K562 (cell line): ENCODE measurements around the gene CTNS. TPM values are rescaled to one million over a fixed set of nuclear protein-coding genes. Genes with fewer than 3 reads are reported as not detected.

ENCODE experiments used
- ADNP ChIP-seq: fragments of 200-800 bp; sonication (Bioruptor generic); IDR thresholded peaks from 2 replicates; pipeline ENCODE4 v1.6.1; 2016; ENCODE audit warnings: missing genetic modification characterization, missing compliant biosample characterization
- ATF7 ChIP-seq: fragments of 450-650 bp; IDR thresholded peaks from 2 replicates; pipeline ENCODE4 v1.7.1; 2014; ENCODE audit warnings: mild to moderate bottlenecking, moderate library complexity
- C11orf30 ChIP-seq: fragments of 450-650 bp; IDR thresholded peaks from 2 replicates; pipeline ENCODE4 v1.6.1; 2016; ENCODE audit warnings: low read depth, mild to moderate bottlenecking
- CBFA2T2 ChIP-seq: fragments of 450-650 bp; conservative IDR thresholded peaks from 2 replicates; pipeline ENCODE4 v1.6.1; 2017; ENCODE audit warnings: mild to moderate bottlenecking
- ELK1 ChIP-seq: sonication (generic); formaldehyde crosslinking; IDR thresholded peaks from 2 replicates; pipeline ENCODE4 v1.8.1; 2022; ENCODE audit warnings: missing genetic modification reagents
- EP400 ChIP-seq: fragments of 450-650 bp; IDR thresholded peaks from 2 replicates; pipeline ENCODE4 v1.6.1; 2017; ENCODE audit warnings: antibody characterized with exemption, mild to moderate bottlenecking, moderate library complexity
- ETV1 ChIP-seq: fragments of 450-650 bp; conservative IDR thresholded peaks from 2 replicates; pipeline ENCODE4 v1.6.1; 2016; ENCODE audit warnings: missing genetic modification characterization, control low read depth, low read depth, missing compliant biosample characterization
- FOS ChIP-seq: IDR thresholded peaks from 3 replicates; pipeline ENCODE4 v1.6.1; 2011; ENCODE audit not compliant: insufficient read length; ENCODE audit errors: extremely low read depth
- GATAD2A ChIP-seq: fragments of 450-650 bp; IDR thresholded peaks from 2 replicates; pipeline ENCODE4 v1.6.1; 2017
- MNT ChIP-seq, 2 experiments: fragments of 450-650 bp; conservative IDR thresholded peaks; 2 replicates each; pipeline ENCODE4 v1.6.1; 2017; ENCODE audit warnings: mild to moderate bottlenecking in 2 of 2, moderate library complexity in 2 of 2
- MYBL2 ChIP-seq, 2 experiments: fragments of 450-650 bp in 1 of 2; sonication (generic) in 1 of 2; formaldehyde crosslinking in 1 of 2; IDR thresholded peaks; 2 replicates each; pipeline versions ENCODE4 v1.6.1 to v1.8.1; 2017 to 2022; ENCODE audit warnings: borderline replicate concordance in 1 of 2, inconsistent platforms in 1 of 2, low read depth in 1 of 2, mild to moderate bottlenecking in 1 of 2, missing genetic modification reagents in 1 of 2, moderate library complexity in 1 of 2
- PKNOX1 ChIP-seq: fragments of 450-650 bp; IDR thresholded peaks from 2 replicates; pipeline ENCODE4 v1.6.1; 2016
- RFX5 ChIP-seq: IDR thresholded peaks from 2 replicates; pipeline ENCODE4 v1.6.1; 2011; ENCODE audit warnings: low read depth, mild to moderate bottlenecking, improper control_type of control experiment, low read length
- SMAD4 ChIP-seq: fragments of 250-450 bp; sonication (Bioruptor Pico); conservative IDR thresholded peaks from 2 replicates; pipeline ENCODE4 v1.8.0; 2021; ENCODE audit warnings: inconsistent platforms, mild to moderate bottlenecking, moderate library complexity
- STAT5A ChIP-seq: IDR thresholded peaks from 2 replicates; pipeline ENCODE4 v1.6.1; 2012; ENCODE audit warnings: low read length, inconsistent platforms, borderline replicate concordance
- TBP ChIP-seq: optimal IDR thresholded peaks from 2 replicates; pipeline ENCODE3; 2011; ENCODE audit warnings: low read depth, low read length, improper control_type of control experiment
- TFE3 ChIP-seq: fragments of 450-650 bp; formaldehyde crosslinking; IDR thresholded peaks from 2 replicates; pipeline ENCODE4 v1.4.0; 2020; ENCODE audit warnings: mild to moderate bottlenecking, mixed read lengths
- TOE1 ChIP-seq, 2 experiments: fragments of 450-650 bp in 1 of 2; sonication (generic) in 1 of 2; formaldehyde crosslinking in 1 of 2; IDR thresholded peaks; 2 replicates each; pipeline versions ENCODE4 v1.7.1 to v1.8.0; 2016 to 2022; ENCODE audit warnings: borderline replicate concordance in 2 of 2, mild to moderate bottlenecking in 2 of 2, antibody characterized with exemption in 1 of 2, inconsistent platforms in 1 of 2, low read depth in 1 of 2, missing genetic modification reagents in 1 of 2, moderate library complexity in 1 of 2
- TRIM28 ChIP-seq: fragments of 450-650 bp; IDR thresholded peaks from 2 replicates; pipeline ENCODE4 v1.6.1; 2017
- TSC22D4 ChIP-seq: fragments of 450-650 bp; IDR thresholded peaks from 2 replicates; pipeline ENCODE4 v1.6.1; 2016; ENCODE audit warnings: missing genetic modification characterization, missing biosample characterization, control low read depth
- VEZF1 ChIP-seq: fragments of 200-800 bp; sonication (Bioruptor generic); IDR thresholded peaks from 2 replicates; pipeline ENCODE4 v1.6.1; 2017; ENCODE audit warnings: missing genetic modification characterization, missing compliant biosample characterization
- polyA plus RNA-seq, 8 experiments: library from polyadenylated mRNA; depleted of rRNA in 4 of 8; stranded (reverse) in 5 of 8; unstranded in 3 of 8; fragments of >200 nt; fragmentation: Nextera tagmentation in 2 of 8; fragmentation: Illumina TruSeq in 1 of 8; extraction: Ambion mirVana in 2 of 8; extraction: Trizol in 1 of 8; gene quantifications; 2 replicates each; pipeline versions ENCODE4 v1.2.1 to v1.2.3, GENCODE V29; 2011 to 2014; ENCODE audit warnings: inconsistent platforms in 1 of 8, missing spikeins in 1 of 8
- total RNA-seq, 7 experiments: library from RNA; depleted of rRNA in 6 of 7; stranded (reverse); fragments of >200 nt in 6 of 7; fragmentation: Illumina TruSeq in 2 of 7; extraction: Trizol in 2 of 7; gene quantifications; 2 replicates each; pipeline versions ENCODE4 v1.2.1 to v1.2.3, GENCODE V29; 2011 to 2021; ENCODE audit warnings: low replicate concordance in 1 of 7

The CTNS gene
- total and polyA plus RNA-seq, 9 of the 15 experiments (the other 6 are each of a cell fraction or from before 2014, with no cell fraction given): 0.66 to 8.4 (median 4.9) TPM

- TF ChIP-seq ATF7: peak; percentile 71
- peak; percentile 65; the same call in 1 of the 2 replicates for TF ChIP-seq ETV1 (tag)
- TF ChIP-seq CBFA2T2: peak; percentile 93
- TF ChIP-seq ELK1 (CRISPR knock-in tag): no peak
- no peak for TF ChIP-seq GATAD2A
- peak; percentile 29 to 76; a peak in 3 of 4 replicates for TF ChIP-seq MNT (conservative IDR thresholded peaks at IDR 0.05)
- peak; percentile 98 for TF ChIP-seq PKNOX1
- TF ChIP-seq TOE1 (IDR thresholded peaks at IDR 0.05; ENCODE audit: borderline replicate concordance): peak; percentile 74; the same call in 1 of the 2 replicates
- TF ChIP-seq TOE1 (CRISPR knock-in tag; IDR thresholded peaks at IDR 0.05; ENCODE audit: borderline replicate concordance, low read depth): no peak
- TF ChIP-seq TRIM28: no peak
- TF ChIP-seq SMAD4: peak; percentile 52
- peak; percentile 36 for TF ChIP-seq FOS
- TF ChIP-seq TSC22D4 (tag): no peak
- peak; percentile 35 for TF ChIP-seq TBP
- peak; percentile 47 for TF ChIP-seq TFE3 (CRISPR knock-in tag)
- TF ChIP-seq ADNP (tag): no peak
- peak; percentile 32; the same call in 1 of the 2 replicates for TF ChIP-seq EP400
- TF ChIP-seq MYBL2 (IDR thresholded peaks at IDR 0.05; ENCODE audit: low read depth): no peak
- no peak for TF ChIP-seq MYBL2 (CRISPR knock-in tag; IDR thresholded peaks at IDR 0.05; ENCODE audit: borderline replicate concordance)
- TF ChIP-seq VEZF1: peak; percentile 61
- TF ChIP-seq STAT5A: no peak
- TF ChIP-seq RFX5: no peak
- TF ChIP-seq C11orf30: peak; percentile 92
Observed at GRCh38 chr17:3636154-3636907, at the start of gene CTNS, which contains the start of gene SHPK (continued).
